ENCODE results near the gene ADAMTS12.
"Not testable (repeated sequence)": the region's sequence is repeated elsewhere in the genome, so short reads cannot be mapped to it uniquely, and the experiment has no call there.

Gene ADAMTS12

GRCh38 chr5:33565324-33565723, 326.5 kb downstream of the ADAMTS12 start:
- no peak for DNase-seq

GRCh38 chr5:33563983-33564908, 327.5 kb downstream of the ADAMTS12 start:
- DNase-seq, result no peak

- DNase-seq, result no peak
Measured at GRCh38 chr5:33563530-33563929, 328.3 kb downstream of the ADAMTS12 start.

DNA sequence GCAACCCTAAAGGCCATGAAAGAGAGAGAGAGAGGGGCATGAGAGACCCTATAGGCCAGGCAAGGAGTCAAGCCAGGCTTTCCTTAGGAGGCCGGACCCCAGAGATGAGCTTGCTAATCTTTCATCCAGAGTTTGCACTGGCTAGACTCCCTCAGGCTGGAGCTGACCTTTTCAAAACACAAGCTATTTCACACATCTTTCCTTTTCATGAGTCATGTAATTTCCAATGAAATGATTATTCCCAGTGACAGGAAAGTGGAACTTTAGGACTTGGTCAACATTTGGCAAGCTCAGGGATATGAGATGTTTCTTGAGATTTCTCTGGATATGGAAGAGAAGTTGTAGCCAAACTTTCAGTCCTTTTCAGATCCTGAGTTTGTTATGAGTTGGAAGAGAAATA, 333.3 kb downstream of the ADAMTS12 start:
- no peak for DNase-seq

DNA sequence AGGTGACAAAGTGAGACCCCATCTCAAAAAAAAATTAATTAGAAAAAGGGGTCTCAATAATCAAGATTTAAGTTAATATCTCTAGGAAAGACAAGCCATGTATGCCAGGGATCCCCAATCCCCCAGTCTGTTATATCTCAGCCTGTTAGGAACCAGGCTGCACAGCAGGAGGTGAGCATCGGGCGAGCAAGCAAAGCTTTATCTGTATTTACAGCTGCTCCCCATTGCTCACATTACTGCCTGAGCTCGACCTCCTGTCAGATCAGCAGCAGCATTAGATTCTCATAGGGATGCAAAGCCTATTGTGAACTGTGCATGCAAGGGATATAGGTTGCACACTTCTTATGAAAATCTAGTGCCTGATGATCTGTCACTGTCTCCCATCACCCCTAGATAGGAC, 334.2 kb downstream of the ADAMTS12 start:
- DNase-seq, result no peak

- no peak for DNase-seq
Measured at GRCh38 chr5:33556330-33557328, 335.2 kb downstream of the ADAMTS12 start.

DNA sequence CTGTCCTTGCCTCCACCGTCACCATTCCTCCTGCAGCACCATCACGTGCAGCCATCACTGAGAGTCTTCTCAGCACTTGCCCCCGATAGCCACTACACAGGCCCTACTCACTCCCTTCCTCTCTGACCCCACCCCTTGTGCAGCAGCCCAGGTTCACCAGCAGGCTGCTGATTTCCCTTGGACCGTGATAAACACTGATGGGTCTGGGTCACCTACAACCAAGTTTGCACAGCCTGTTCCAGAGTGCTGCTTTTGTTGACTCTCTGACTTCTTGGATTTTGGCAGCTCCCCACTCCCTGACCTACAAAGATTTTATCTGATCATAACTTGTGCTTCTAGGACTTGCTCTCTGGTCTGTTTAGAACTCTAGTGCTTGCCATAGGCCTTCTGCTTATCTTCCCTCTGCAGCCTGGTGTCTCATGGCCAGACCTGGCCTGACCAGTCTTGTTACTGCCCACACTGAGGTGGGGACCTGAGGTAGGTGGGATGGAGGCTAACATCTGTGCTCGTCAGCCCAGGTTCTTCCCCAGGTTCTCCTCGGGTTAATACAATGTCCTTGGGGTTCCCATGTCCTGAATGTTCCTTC, 341.7 kb downstream of the ADAMTS12 start:
- DNase-seq, result no peak

GRCh38 chr5:33539790-33540189, 352.0 kb downstream of the ADAMTS12 start:
- DNase-seq, result not testable (repeated sequence)

GRCh38 chr5:33539212-33539611, 352.6 kb downstream of the ADAMTS12 start:
- DNase-seq, result no peak

GRCh38 chr5:33538201-33538600, 353.6 kb downstream of the ADAMTS12 start:
- DNase-seq, result no peak

GRCh38 chr5:33537240-33537639, 354.6 kb downstream of the ADAMTS12 start:
- no peak for DNase-seq

DNA sequence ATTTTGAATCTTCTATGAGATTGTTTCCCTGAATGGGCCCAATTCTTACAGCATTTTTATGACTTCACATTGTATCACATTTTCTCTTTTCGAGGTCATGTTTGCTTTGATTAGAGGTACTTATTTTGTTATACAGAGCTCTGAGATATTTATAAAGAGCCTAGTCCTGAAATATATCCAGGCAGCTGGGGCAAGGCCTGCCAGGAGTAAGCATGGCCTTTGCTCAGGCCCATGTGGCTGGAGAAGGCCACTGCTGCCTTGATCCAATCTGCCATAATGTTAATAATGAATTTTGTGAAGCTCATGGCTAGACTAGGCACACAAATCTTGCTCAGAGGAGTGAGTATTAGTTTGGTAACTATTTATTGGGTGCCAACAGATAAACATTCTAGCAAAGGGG, 355.0 kb downstream of the ADAMTS12 start:
- no peak for DNase-seq

GRCh38 chr5:33531824-33532223, 360.0 kb downstream of the ADAMTS12 start:
- no peak for DNase-seq

GRCh38 chr5:33531037-33531298, 360.8 kb downstream of the ADAMTS12 start:
- DNase-seq, result no peak

GRCh38 chr5:33530183-33531036, 361.4 kb downstream of the ADAMTS12 start:
- no peak for DNase-seq

DNA sequence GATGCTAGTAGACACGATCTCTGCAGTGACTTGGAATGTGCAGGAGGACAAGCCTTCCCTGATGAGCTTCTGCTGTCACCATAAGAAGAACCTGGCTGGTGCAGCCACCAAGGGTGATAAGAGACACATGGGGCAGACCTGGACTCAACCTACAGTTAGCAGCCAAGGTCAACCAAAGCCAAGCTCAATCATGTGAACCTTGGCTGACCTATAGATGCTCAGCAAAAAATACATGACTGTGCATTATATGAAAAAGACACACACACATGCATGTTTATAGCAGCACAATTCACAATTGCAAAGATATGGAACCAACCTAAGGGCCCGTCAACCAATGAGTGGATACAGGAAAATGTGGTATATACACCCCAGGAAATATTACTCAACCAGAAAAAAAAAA, 364.1 kb downstream of the ADAMTS12 start:
- no peak for DNase-seq

DNA sequence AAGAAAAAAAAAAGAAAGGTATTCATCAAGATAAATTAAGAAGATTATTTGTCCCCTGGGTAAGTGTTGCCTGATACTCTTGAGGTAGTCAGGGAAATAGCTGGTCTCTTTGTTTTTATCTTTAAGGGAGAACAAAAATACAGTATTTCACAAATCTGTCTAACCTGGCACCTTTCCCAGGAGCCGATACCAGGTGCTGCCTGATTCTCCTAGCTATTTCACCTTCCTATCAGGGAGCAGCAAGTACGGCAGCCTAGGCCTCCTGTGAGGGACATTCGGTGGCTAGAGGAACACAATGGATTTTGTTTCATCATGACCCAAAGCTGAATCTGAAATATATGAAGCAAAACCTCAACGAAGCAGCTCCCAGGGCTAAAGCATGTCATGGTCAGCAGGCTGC, 365.0 kb downstream of the ADAMTS12 start:
- no peak for DNase-seq

- no peak for DNase-seq
Measured at GRCh38 chr5:33524476-33524875, 367.3 kb downstream of the ADAMTS12 start.

DNA sequence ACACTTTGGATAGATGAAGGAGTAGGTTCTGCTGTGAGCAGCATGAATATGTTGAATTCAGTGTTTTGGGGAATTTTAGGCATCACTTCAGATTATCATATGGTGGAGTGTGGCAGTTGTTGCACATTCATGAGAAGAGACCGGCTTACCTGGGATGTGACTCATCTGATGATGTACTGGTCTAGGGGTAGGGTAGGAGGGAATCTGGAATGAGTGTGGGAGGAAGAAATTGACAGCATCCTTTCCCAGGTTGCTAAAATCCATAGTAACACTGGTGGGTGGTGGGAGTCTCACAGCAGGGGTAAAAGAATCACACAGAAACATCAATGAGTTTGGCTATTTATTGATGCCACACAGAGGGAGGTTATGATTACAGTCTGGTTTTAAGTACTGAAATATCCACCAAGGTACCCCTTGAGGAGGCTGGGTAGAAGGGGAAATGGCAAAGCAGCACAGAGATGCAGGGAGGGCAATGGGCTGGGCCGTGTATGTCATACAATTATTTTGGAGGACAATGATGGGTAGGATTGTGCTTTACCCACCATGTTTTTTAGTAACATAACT, 368.5 kb downstream of the ADAMTS12 start:
- no peak for DNase-seq

DNA sequence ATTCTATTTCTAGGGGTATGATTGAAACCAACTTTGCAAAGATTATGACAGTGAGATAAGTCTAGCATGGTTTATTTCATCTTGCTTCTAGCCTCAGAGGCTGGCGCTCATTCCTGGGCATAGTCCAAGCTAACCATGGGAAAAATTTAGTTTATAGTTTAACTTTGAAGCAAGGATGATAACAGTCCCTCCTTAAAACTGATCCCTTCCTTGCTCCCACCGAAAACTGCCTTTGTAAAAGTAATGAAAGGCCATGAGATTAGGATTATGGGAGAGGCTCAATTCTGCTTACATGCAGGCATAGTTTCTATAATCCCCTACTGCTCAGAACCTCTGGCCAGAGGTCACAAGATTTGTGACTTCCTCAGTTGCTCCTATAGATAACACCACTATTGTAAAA, 375.4 kb downstream of the ADAMTS12 start:
- DNase-seq, result no peak

- not testable (repeated sequence) for DNase-seq
Measured at GRCh38 chr5:33515366-33515765, 376.4 kb downstream of the ADAMTS12 start.

Data from CD4-positive, alpha-beta T cell treated with Interleukin-4 for 4 hours (primary cell).